ENCODE measurements around the gene LAMA2.

- TF ChIP-seq POLR2AphosphoS5 (IDR thresholded peaks at IDR 0.05; ENCODE audit: low read depth, low read length) (no peak), TAF1 (IDR thresholded peaks at IDR 0.05; ENCODE audit: borderline replicate concordance, insufficient read depth, low read length) (no peak), SIN3A (IDR thresholded peaks at IDR 0.05; ENCODE audit: borderline replicate concordance, insufficient read depth, low read length) (no peak), REST (IDR thresholded peaks at IDR 0.05; ENCODE audit: insufficient read depth in 1 of 2, low read depth in 2 of 2, low read length in 2 of 2) (no peak), FOXP2 (optimal IDR thresholded peaks at IDR 0.05; ENCODE audit: borderline replicate concordance, extremely low read depth, extremely low read length, insufficient read depth) (no peak)
Measured at GRCh38 chr6:128844598-128844997, 38.3 kb upstream of the LAMA2 start.

Measured in PFSK-1 (cell line).